HG02852 (cell line): ENCODE results near the gene SBK3.

Experiments used
- ATAC-seq: cut with Tn5 transposase; IDR thresholded peaks from one replicate; pipeline ENCODE4 v1.9.1; 2021; ENCODE audit warnings: mild to moderate bottlenecking, moderate library complexity; ENCODE audit not compliant: unreplicated experiment

SBK3 gene

DNA sequence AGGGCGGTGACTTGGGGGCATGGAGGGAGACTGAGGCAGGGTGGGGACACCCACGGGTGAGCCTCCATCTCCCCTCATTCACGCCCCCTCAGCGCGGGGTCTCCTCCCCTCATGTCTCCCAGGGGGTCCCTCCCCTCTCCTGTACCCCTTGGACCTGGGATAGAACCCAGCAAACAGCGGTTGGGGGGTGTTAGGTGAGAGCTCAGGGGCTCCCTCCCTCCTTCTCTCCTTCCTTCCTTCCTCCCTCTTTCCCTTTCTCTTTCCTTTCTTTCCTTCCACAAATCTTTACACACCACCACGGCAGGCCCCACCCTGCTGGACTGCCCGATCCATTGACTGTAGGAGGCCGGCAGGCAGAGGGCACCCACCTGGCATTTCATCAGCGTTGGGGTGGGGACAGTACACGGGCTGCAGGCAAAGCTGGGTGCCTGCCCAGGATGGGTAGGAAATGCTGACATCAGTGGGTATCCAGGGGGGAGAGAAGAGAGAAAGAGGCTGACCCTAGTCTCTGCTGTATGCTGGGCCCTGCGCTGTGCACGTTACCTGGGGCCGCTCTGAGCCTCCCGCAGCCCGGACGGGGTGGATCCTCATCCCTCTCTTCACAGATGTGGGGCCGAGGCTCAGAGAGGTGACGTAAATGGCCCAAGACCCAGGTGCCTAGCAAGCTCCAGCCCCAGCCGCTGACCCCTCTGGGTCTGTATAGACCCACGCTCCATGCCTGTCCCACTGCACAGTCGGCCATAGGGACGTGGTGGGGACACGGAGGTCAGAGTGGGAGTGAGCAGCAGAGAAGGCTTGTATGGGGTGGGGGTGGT is 53.6 kb downstream of the SBK3 start:
- no peak for ATAC-seq
